LHCN-M2 (cell line): ENCODE results near the gene ARPC5. TPM values are rescaled to one million over a fixed set of nuclear protein-coding genes. Genes with fewer than 3 reads are reported as not detected.
"Not testable (repeated sequence)": the region's sequence is repeated elsewhere in the genome, so short reads cannot be mapped to it uniquely, and the experiment has no call there.

ENCODE experiments used
- DNase-seq: peaks from one replicate; pipeline ENCODE4 v3.0.0-alpha.2; 2012; ENCODE audit warnings: low read depth
- total RNA-seq: library from RNA; depleted of rRNA; stranded (reverse); fragments of >200 nt; gene quantifications from 2 replicates; pipeline ENCODE4 v1.2.3, GENCODE V29; 2014

ARPC5 gene
- total RNA-seq, 1 experiment from 2014 or later: 226 TPM

DNA sequence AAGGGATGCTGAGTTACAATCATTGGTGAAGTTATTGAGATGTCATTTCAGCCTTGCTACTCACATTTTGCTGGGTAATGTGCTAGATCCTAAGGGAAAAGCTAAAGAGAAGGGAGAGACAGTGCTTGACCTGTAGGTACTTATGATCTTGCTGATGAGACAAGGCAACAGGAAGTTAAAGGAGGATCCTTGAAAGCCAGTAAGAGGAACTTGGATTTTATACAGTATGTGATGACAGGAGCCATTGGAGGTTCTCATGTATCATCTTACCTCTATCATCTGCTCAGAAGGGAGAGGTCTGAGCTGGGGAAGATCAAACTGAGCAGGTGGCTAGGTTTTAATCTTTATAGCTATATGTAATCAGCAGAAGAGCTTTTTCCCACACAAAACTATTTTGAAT, 11.2 kb upstream of the ARPC5 start:
- DNase-seq: no peak

DNA sequence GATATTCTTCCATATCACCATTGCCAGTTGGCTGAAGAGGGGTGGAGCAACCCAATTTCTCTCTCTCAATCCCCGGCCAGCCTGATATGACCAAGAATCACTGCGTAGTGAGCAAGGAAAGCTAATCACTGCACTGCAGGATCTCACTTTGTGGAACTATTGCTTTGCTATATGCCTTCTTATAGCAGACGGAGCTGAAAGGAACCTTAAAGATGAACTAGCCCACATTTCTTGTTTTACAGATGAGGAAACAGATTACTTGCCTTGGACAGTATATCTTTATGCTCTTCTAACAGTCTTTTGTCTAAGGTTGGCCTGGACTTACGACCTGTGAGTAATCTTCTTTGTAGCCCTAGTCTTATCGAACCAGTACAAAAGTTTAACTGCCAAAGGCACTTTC, 9.9 kb upstream of the ARPC5 start:
- DNase-seq: no peak

DNA sequence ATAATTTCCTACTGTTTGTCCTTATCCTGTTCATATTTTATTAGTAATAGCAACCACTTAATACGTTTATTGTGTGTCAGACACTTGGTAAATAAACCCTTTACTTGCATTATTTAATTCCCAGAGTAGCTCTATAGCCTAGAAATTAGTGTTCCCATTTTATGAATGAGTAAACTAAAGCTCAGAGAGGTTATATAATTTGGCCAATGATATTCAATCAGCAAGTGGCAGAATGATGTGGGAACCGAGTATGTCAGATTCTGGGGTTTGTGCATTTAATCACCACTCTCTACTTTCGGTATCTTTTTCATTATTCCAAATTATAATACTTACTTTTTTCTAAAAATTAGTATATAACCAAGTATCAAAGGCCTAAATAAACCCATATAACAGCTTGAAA, 6.6 kb upstream of the ARPC5 start:
- DNase-seq: no peak

DNA sequence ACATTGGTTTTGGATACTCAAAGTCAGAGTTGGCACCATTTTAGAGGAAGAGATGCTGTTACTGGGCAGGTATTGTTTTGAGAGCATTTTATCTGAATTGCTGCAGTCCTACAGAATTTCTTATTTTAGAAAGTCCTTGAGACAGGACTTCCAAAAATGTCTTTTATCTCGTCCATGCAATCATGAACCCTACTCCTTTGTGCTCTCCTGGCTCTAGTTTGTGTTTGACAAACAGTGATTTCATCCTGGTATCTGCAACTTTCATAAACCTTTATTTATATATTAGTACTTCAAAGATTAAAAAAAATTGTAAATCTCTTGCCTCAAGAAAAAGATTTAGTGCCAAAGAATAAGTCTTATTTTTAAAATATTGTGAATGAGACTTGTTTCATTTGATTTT, 4.6 kb upstream of the ARPC5 start:
- no peak for DNase-seq

DNA sequence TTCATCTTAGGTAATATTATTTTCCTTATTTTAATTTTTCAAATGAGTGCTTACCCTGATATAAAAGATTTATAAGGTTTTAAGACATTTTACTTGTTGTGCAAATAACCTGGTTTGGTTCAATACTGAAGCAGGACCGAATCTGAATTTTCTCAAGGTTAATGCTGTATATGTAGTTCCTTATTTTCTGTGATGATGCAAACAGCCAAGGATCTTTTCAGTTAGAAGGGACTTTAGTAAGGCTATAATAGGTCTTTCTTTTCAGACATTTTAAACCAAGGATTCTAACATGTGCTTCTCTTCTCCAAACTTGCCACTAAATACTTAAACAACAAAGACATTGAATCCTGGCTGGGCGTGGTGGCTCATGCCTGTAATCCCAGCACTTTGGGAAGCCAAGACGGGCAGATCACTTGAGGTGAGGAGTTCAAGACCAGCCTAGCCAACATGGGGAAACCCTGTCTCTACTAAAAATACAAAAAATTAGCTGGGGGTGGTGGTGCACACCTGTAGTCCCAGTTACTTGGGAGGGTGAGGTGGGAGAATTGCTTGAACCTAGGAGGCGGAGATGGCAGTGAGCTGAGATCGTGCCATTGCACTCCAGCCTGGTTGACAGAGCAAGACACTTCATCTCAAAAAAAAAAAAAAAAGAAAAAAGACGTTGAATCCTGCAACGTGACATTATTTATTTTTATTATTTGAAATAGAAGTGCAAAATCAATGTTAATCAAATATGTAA, 3.2 kb upstream of the ARPC5 start:
- DNase-seq: no peak

DNA sequence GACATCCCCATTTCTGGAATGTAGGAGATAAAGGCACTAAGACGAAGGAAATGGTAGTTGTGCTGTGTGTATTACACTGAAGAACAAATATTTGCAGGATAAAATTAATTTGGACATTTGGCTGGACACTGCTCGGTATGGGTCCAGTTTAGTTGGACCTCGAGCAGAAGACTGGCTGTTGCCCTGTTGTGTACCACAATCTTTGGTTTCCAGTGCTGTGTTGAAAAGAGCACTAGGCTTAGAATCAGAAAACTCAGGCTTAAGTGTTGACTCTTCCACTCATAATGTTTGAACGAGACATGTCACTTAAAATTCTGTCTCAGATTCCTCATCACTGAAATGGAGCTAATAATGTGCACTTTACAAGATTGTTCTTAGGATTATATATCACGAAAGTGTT, 1.2 kb upstream of the ARPC5 start:
- DNase-seq: no peak

DNA sequence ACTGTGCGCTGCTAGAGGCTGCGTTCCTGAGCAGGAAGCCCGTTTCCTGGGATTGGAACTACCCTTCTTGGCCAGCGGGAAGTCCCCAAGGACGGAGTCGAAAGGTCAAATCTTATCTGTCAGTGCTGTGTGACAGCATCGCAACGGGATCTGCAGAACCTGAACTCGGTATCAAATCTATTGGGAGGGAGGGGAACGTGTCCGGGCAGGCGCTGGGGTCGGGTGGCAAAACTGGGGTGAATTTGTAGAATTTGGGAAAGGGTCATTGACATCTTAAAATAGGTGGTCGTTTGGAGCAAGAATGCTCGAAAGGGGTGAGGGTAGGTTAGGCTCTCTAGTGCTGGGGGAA, 725 bp upstream of the ARPC5 start:
- DNase-seq: no peak

DNA sequence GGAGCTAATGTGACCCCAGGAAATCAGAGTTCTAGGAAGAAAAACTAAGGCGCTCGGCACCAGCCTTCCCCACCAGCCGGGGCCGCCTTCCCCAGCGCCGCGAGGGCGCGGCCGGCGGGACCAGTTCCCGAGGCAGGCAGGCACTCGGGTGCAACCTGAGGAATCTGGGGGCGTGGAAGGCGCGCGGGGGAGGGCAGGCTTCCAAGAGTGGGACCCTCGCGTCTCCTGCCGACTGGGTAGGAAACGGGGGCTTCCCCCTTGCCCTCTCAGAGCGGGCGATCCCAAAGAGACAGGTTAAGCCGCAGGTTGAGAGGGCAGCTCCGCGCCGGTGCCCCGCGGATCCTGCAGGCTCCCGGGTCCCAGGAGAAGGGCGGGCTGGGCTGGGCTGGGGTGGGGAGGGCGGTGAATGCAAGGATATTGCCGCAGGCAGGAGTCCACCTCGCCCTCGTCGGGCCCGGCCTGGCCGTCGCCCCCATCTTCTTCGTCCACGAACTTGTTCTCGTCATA, 431 bp downstream of the ARPC5 start:
- no peak for DNase-seq

DNA sequence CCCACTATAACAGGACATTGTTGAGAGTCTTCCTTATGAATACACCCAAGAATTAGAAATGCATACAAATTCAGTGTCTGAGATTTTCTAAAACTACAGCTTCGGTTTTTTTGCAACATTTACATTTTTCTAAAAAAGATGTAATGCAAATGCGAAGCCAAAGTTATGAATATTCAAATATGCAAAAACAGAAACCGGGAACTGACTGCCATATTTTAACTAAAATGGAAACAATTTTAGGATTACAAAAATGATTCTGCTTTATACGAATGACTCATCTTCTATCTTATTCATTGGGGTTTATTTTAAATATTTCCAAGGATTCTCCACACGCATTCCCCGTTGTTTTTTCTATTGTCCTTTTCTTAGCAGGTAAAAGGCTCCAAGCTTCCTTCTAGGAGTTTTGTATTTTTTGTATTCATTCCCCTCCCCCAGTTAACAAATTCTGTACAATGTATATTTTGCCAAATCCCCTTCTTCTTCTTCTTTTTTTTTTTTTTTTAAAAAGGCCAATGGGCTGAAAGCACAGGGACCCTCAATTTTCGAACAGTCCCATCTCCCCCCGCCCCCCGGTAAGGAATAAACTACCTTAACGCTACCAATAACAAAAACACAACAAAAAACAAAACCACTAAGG, 1.0 kb downstream of the ARPC5 start:
- DNase-seq: no peak

DNA sequence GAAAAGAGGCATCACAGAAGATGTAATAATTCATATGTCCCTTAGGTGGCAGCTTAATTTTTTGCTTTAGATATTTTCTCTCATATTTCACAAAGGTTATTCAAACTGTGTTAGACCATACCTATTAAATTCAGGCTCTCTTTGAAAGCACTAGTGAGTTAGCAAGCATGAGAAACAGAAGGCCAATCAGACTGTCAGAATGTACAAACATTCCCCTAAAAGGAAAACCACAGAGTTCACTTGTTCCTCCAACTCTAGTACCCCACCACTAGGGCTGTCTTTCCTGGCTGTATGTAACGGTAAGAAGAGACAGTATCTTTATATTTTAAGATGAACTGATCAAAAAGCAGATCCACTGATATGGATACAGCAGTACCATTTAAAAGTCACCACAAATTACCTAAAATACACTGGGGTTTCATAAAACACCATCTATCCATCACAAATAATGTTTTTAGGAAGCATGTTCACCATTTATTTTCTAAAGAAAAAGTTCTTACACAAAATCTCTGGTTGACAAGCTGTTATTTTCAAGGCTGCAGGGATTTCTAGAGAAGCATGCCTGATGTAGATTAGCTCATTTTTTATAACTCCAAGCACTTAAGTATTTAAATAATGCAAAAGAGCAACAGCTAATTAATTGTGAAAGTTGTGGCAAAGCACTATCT, 1.8 kb downstream of the ARPC5 start:
- peak; percentile 90 for DNase-seq

DNA sequence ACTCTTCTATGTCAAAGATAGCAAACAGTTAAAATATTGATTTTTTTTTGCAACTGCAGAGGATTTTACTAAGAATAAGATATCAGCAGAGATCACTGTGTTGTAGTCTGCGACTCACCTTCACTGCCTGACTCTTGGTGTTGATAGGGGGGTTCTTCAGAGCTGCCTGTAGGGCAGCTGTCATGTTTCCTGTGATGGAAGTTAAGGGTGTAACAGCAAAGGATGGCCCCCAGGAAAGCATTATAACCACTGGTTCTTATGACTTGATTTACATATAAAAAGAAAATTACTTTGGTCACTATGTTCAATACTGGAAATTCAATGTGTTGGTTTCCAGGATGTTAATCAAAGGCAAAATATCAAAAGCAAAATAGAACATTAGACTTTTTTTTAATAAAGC, 2.6 kb downstream of the ARPC5 start:
- DNase-seq: peak; percentile 41

DNA sequence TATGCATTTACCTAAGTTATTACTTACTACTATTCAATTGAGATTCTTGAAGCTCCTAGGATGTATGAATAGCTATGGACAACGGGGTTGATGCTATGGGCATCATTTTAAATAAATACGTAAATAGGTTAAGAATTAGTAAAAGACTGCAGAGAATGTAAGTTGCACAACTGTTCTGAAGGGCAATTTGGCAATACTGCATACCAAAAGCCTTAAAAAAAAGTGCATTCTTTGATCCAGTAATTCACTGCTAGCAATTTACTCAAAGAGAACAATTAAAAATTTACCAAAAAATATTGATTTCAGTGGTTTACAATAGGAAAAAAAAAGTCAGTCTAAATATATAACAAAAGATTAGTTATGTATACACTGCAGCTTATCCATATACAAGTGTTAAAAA, 3.5 kb downstream of the ARPC5 start:
- no peak for DNase-seq

DNA sequence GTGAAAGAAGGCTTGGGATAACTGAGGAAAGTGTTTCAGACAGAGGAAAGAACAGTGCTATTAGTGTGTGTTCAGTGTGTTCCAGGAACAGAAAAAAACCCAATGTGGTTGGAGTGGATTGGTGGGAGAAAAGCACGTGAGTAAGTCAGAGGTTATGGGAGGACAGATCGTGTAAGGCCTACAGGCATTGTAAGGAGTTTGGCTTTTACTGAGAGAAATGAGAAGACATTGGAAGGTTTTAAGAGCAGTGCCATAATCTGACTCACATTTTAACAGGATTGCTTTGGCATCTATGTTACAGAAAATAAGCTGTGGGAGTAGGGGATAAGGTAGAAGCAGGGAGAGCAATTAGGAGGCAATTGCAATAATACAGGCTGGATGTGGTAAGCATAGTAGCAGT, 4.8 kb downstream of the ARPC5 start:
- peak; percentile 51 for DNase-seq

DNA sequence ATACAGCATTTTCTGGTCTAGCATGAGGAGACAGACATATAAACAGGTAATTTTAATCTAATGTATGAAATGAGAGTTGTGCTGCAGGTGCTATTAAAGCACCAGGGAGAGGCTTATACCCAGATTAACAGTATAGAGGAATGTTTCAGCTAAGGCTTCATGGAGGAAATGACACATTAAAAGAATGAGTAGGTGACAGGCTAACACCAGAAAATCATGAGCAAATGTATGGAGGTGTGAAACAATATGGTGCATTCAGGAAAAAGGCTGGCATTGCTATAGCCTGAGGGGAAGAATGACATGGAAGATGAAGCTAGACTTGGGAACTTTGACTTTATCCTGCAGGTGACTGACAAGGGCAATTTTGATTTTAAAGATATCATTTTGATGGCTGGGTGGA, 7.0 kb downstream of the ARPC5 start:
- no peak for DNase-seq

DNA sequence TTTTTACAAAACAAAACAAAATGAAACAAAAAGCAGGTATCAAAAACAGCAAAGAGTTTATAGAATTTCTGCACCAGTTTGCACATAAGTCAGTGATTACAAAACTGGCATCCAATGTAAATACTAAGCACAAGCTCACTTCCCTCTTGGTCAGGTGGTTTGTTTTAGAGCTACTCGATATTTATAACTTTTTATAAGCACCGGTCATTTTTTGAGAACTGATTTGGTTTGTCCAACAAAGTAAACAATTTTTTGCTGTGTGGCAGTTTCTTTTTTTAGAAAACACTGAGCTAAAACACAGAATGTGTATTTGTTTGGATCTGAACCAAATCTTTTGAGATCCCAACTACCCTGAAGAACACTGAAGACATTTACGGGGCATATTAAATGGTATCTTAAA, 9.3 kb downstream of the ARPC5 start:
- DNase-seq: not testable (repeated sequence)

DNA sequence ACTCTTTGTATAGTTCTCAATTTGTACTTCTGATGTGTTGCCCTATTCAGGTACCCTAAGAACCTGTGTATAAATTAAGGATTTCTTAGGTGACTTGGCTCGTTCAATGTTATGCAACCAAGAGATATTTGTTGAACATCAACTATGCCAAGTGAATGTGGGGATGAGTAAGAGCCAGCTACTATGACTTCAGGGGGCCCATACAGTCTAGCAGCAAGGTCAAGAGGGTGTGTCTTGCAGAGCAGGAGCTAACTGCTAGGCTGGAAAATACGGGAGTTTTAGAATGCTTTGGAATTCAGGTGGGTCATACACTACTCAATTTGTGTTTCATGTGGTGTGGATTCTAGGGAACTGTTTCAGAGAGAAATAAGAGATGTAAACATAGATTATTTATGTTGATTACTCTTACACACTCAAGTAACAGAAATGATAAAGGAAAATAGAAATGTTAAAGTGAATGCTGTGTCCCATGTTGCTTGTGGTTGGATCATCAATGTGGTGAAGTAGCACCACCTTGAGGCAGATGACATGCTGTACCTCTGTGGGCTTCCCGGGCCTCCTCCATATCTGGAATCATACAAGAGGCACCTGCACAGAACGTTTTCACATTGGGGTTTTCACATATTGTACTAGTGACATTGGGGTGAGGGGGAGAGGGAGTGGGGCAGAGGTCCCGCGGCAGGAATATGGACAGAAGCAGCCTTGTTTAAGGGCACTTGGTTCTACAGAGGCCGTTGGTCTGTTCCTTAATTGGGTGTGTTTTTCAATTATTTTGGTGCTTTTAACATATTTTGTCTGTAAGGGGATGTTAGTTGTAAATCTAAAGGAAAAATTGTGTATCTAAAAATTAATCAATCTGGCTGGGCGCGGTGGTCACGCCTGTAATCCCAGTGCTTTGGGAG, 12.4 kb downstream of the ARPC5 start:
- DNase-seq: peak; percentile 47

DNA sequence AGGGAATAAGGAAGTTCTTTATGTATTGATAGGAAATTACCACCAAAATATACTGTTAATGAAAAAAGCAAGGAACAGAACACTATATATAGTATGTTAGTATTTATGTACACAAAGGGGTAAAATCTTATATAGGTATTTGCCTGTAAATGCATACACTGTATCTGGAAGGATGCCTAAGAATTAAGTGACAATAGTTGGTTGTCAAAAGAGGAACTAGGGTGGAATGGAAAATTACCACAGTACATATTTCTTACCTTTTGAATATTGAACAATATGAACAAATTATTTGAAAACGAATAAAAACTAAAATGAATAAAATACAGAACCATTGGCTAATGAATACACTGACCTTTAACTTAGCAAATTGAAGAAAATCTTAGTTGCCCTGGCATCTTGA, 13.6 kb downstream of the ARPC5 start:
- no peak for DNase-seq

DNA sequence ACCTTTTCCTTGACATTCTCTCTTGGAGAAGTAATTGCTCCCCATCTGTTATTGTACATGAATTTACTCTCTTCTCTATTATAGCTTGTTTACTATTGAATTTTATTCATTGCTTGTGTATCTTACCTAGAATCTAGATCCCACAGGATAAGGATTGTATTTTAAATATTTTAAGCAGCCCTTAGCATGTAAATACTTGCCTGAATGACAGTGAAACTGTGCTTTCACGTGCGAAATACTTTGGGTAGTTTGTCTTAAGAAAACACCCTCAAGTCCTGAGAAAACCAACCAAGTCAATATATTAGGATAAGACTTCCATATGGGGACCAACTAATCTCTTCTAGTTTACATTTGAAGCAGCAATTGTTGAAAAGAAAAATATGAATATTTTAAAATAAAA, 15.3 kb downstream of the ARPC5 start:
- DNase-seq: no peak

DNA sequence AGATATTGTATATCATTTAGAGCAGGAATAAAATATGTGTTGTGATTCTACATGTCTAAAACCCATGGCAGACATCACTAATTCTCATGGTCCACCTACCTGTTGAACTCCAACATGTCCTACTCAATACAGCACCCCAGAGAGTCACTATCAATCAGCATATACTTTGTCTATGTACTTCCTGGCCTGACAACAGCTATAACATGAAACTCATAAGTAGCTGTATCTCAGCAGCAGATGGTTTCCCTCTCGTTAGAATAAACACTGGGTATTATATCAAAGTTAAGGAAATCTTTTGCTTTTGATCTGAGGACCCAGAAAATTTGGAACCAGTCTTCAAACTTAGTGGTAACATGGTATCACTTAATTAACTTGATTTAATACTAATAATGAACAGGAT, 15.8 kb downstream of the ARPC5 start:
- no peak for DNase-seq

DNA sequence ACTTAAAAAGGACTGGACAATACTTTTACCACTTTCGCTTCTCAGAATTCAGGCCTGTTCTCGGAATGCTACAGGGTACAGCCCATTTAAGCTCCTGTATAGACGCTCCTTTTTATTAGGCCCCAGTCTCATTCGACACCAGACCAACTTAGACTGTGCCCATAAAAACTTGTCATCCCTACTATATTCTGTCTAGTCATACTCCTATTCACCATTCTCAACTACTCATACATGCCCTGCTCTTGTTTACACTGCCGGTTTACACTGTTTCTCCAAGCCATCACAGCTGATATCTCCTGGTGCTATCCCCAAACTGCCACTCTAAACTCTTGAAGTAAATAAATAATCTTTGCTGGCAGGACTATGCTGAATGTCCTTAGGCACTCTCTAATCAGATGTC, 17.4 kb downstream of the ARPC5 start:
- not testable (repeated sequence) for DNase-seq

DNA sequence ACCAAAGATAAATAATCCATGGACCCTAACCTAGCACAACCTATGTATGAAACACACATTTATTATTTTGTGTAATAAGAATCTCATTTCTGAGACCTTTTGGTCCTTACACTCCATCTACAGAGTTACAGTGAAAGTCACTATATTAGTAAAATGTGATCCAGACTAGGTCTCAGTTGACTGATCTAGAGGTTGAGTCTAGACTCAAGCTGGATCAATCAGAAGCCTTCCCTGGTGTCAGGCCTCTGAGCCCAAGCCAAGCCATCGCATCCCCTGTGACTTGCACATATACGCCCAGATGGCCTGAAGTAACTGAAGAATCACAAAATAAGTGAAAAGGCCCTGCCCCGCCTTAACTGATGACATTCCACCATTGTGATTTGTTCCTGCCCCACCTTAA, 22.6 kb downstream of the ARPC5 start:
- DNase-seq: not testable (repeated sequence)

DNA sequence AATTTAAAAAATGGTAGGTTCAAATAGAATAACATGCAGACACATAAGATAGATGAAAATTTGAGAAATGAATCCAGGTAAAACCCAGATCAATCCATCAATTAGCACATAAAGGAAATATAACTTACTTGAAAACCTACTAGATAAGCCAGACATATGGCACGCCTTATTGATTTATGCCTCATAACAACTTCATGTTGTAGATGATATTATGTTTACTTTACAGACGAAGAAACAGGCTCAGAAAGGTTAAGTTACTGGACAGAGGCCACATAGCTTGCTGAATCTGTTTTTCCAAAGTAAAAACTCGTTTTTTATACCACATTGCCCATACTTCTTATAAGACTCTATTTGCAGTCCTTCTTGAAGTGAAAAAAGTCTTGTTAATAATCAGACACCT, 23.2 kb downstream of the ARPC5 start:
- DNase-seq: no peak
